NOMO-1 treated with DMSO at 0.1 percent for 48 hours (cell line): Measurements from ENCODE around the gene RBM45.
A peak's percentile ranks its signal among the peaks of the same experiment; 100 is the strongest.

Experiments
- DNase-seq: peaks from one replicate; lab custom pipeline; 2025; ENCODE audit not compliant: unreplicated experiment; lab: John Stamatoyannopoulos, UW

The RBM45 gene

GRCh38 chr2:178155524-178155923 lies 43.3 kb downstream of the RBM45 start:
- no peak for DNase-seq

- DNase-seq: no peak
These were observed 45.3 kb downstream of the RBM45 start for GRCh38 chr2:178157574-178157973.

- DNase-seq: no peak
These were observed 47.7 kb downstream of the RBM45 start for GRCh38 chr2:178159966-178160365.

DNA sequence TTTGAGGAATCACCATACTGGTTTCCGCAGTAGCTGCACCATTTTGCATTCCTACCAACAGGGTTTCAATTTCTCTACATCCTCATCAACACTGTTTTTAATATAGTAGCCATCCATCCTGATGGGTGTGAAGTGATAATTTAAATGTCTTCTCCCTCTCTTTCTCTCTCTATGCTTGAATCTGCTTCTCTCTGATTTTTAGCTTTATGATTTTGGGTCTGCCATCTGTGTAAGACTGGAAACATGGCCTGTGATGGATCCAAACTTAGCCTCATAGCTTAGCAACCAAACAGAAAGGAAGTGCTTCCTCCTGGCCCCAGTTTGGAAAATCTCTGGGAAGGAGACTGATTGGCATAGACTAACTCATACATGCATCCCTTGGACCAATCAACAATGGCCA lies 48.4 kb downstream of the RBM45 start:
- no peak for DNase-seq

DNA sequence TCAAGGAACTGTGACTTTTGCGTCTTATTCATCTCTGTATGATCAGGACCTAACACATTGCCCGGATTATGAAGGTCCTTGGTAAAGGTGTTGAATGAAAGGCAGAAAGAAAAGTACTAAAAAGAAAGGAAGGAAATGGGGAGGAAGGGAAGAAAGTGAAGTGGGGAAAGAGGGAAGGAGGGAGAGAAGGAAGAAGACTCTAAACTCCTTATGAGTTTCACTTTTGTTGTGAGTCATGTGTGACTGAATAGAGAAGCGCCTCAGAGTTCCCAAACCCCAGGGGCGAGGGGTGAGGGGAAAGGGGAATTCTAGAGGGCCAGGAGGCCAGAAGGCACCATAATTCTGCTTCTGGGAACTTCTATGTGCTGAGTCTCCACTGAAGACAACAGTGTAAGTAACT lies 51.2 kb downstream of the RBM45 start:
- DNase-seq: no peak

- no peak for DNase-seq
These were observed 51.7 kb downstream of the RBM45 start for GRCh38 chr2:178163911-178164310.

- no peak for DNase-seq
These were observed 61.4 kb downstream of the RBM45 start for GRCh38 chr2:178173657-178174056.

GRCh38 chr2:178177066-178177679 lies 64.9 kb downstream of the RBM45 start:
- DNase-seq: peak; percentile 26
